Neural cell (in vitro differentiated cells): ENCODE data around the gene SLC24A3. TPM values are rescaled to one million over a fixed set of nuclear protein-coding genes. Genes with fewer than 3 reads are reported as not detected.

ENCODE experiments used
- H2AFZ ChIP-seq: fragments of 200-600, 300-800 bp; sonication (generic), shearing (Covaris generic); 2 replicates; pipeline ENCODE4 v1.6.0; 2014; ENCODE audit warnings: low read depth, mild to moderate bottlenecking, antibody characterized with exemption, low read length, moderate library complexity
- H3F3A ChIP-seq: fragments of 200-600 bp; shearing (Covaris generic); 2 replicates; pipeline ENCODE4 v1.6.1; 2016; ENCODE audit warnings: mild to moderate bottlenecking, moderate library complexity, mixed read lengths, antibody characterized with exemption, low read length; ENCODE audit not compliant: insufficient read depth, poor library complexity, severe bottlenecking
- H3K27ac ChIP-seq: fragments of 200-600, 300-800 bp; sonication (generic), shearing (Covaris generic); 2 replicates; pipeline ENCODE4 v1.5.1; 2014; ENCODE audit warnings: mild to moderate bottlenecking, low read length, moderate library complexity
- H3K27me3 ChIP-seq: fragments of 300-800, 200-600 bp; sonication (generic), shearing (Covaris generic); 2 replicates; pipeline ENCODE4 v1.6.0; 2014; ENCODE audit warnings: mild to moderate bottlenecking, low read depth, low read length, moderate library complexity; ENCODE audit not compliant: insufficient read depth
- H3K36me3 ChIP-seq: fragments of 300-800, 200-600 bp; sonication (generic), shearing (Covaris generic); 2 replicates; pipeline ENCODE4 v1.5.1; 2014; ENCODE audit warnings: mild to moderate bottlenecking, antibody characterized with exemption, low read length, moderate library complexity; ENCODE audit not compliant: insufficient read depth
- H3K4me2 ChIP-seq: fragments of 300-800, 200-600 bp; sonication (generic), shearing (Covaris generic); 2 replicates; pipeline ENCODE4 v1.6.0; 2014; ENCODE audit warnings: mild to moderate bottlenecking, low read length
- H3K4me3 ChIP-seq: fragments of 300-800, 200-600 bp; sonication (generic), shearing (Covaris generic); 2 replicates; pipeline ENCODE4 v1.5.1; 2014; ENCODE audit warnings: mild to moderate bottlenecking, low read length, moderate library complexity
- H3K79me2 ChIP-seq: fragments of 200-600 bp; shearing (Covaris generic); replicated peaks from 2 replicates; pipeline ENCODE4 v1.6.0; 2014; ENCODE audit warnings: mild to moderate bottlenecking, low read length, moderate library complexity; ENCODE audit not compliant: insufficient read depth
- H3K9ac ChIP-seq: fragments of 300-800, 200-600 bp; sonication (generic), shearing (Covaris generic); 2 replicates; pipeline ENCODE4 v1.6.1; 2016; ENCODE audit warnings: mild to moderate bottlenecking, low read length, mixed read lengths
- H3K9me2 ChIP-seq: fragments of 200-600 bp; shearing (Covaris generic); 2 replicates; pipeline ENCODE4 v1.6.1; 2016; ENCODE audit warnings: mild to moderate bottlenecking, low read length, mixed read lengths; ENCODE audit not compliant: insufficient read depth
- H3K9me3 ChIP-seq: fragments of 200-600, 300-800 bp; sonication (generic), shearing (Covaris generic); 2 replicates; pipeline ENCODE4 v1.6.1; 2016; ENCODE audit warnings: mild to moderate bottlenecking, mixed run types, low read length, moderate library complexity, mixed read lengths
- H4K20me1 ChIP-seq: fragments of 200-600 bp; shearing (Covaris generic); 2 replicates; pipeline ENCODE4 v1.6.1; 2016; ENCODE audit warnings: mild to moderate bottlenecking, mixed run types; ENCODE audit not compliant: insufficient read depth
- CTCF ChIP-seq: fragments of 450-650 bp; IDR thresholded peaks from 2 replicates; pipeline ENCODE4 v1.5.1; 2014; ENCODE audit warnings: antibody characterized with exemption, mild to moderate bottlenecking, moderate library complexity; ENCODE audit not compliant: poor library complexity, severe bottlenecking
- EP300 ChIP-seq: fragments of 450-650 bp; conservative IDR thresholded peaks from 2 replicates; pipeline ENCODE4 v1.6.1; 2014; ENCODE audit warnings: antibody characterized with exemption, mild to moderate bottlenecking, moderate library complexity; ENCODE audit not compliant: poor library complexity, severe bottlenecking
- EZH2 ChIP-seq: fragments of 200-600, 300-800 bp; shearing (Covaris generic), sonication (generic); IDR thresholded peaks from 2 replicates; pipeline ENCODE4 v1.6.1; 2014; ENCODE audit warnings: antibody characterized with exemption, low read length, borderline replicate concordance, mild to moderate bottlenecking; ENCODE audit not compliant: insufficient read depth, poor library complexity, severe bottlenecking
- MXI1 ChIP-seq: fragments of 450-650 bp; conservative IDR thresholded peaks from 2 replicates; pipeline ENCODE4 v1.6.1; 2014; ENCODE audit warnings: antibody characterized with exemption, mild to moderate bottlenecking; ENCODE audit not compliant: poor library complexity, severe bottlenecking
- POLR2AphosphoS5 ChIP-seq: IDR thresholded peaks from 2 replicates; pipeline ENCODE4 v1.6.1; 2012
- RAD21 ChIP-seq: fragments of 450-650 bp; conservative IDR thresholded peaks from 2 replicates; pipeline ENCODE4 v1.6.1; 2014; ENCODE audit warnings: antibody characterized with exemption, mild to moderate bottlenecking, moderate library complexity
- SMC3 ChIP-seq: fragments of 450-650 bp; conservative IDR thresholded peaks from 2 replicates; pipeline ENCODE4 v1.6.1; 2014; ENCODE audit warnings: antibody characterized with exemption, mild to moderate bottlenecking, moderate library complexity; ENCODE audit not compliant: poor library complexity
- TAF1 ChIP-seq: IDR thresholded peaks from 2 replicates; pipeline ENCODE4 v1.6.1; 2012; ENCODE audit warnings: low read depth
- polyA plus RNA-seq: library from polyadenylated mRNA; depleted of rRNA; stranded (reverse); fragments of >200 nt; gene quantifications from 2 replicates; pipeline ENCODE4 v1.2.3, GENCODE V29; 2014
- TF ChIP-seq, protein P1 (sequence below): IDR thresholded peaks from 2 replicates; pipeline ENCODE4 v1.6.1; 2012; ENCODE audit warnings: borderline replicate concordance

Gene SLC24A3
- polyA plus RNA-seq, 1 donor from 2014 or later: 6.5 TPM

DNA sequence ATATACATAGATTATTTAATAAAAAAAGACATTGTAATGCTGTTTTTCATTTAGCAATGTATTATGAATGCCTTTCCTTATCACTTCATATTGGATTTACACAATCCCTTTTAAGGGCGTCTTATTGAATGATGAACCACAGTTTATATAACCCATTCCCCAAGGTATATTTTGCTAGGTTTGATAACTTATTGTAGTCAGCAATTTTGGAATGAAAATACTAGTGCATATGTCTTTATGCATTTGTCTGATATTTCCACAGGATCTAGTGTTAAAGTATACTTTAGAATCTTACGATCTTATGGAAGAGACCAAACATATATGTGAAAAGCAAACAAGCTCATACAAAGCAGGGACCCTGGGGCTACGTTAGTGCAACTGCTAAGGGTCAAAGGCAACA is 365.2 kb downstream of the SLC24A3 start:
- Histone ChIP-seq H3K36me3 (no peaks in the 10 kb centered on the region), H3K27me3 (no peaks in the 10 kb centered on the region), H3K9me3 (no peaks in the 10 kb centered on the region), H3K4me2 (no peak overlapping the region), H4K20me1 (no peaks in the 10 kb centered on the region), H3K9ac (no peak overlapping the region), H3F3A (no peaks in the 10 kb centered on the region), H3K4me3 (no peak overlapping the region), H3K79me2 (no peaks in the 10 kb centered on the region), H2AFZ (no peak overlapping the region), H3K27ac (no peak overlapping the region), H3K9me2 (no peaks in the 10 kb centered on the region)
- TF ChIP-seq POLR2AphosphoS5 (no peak), EP300 (no peak), SMC3 (no peak), CTCF (no peak), RAD21 (no peak), EZH2 (no peak), MXI1 (no peak), TAF1 (no peak)
- TF ChIP-seq, protein P1, sequence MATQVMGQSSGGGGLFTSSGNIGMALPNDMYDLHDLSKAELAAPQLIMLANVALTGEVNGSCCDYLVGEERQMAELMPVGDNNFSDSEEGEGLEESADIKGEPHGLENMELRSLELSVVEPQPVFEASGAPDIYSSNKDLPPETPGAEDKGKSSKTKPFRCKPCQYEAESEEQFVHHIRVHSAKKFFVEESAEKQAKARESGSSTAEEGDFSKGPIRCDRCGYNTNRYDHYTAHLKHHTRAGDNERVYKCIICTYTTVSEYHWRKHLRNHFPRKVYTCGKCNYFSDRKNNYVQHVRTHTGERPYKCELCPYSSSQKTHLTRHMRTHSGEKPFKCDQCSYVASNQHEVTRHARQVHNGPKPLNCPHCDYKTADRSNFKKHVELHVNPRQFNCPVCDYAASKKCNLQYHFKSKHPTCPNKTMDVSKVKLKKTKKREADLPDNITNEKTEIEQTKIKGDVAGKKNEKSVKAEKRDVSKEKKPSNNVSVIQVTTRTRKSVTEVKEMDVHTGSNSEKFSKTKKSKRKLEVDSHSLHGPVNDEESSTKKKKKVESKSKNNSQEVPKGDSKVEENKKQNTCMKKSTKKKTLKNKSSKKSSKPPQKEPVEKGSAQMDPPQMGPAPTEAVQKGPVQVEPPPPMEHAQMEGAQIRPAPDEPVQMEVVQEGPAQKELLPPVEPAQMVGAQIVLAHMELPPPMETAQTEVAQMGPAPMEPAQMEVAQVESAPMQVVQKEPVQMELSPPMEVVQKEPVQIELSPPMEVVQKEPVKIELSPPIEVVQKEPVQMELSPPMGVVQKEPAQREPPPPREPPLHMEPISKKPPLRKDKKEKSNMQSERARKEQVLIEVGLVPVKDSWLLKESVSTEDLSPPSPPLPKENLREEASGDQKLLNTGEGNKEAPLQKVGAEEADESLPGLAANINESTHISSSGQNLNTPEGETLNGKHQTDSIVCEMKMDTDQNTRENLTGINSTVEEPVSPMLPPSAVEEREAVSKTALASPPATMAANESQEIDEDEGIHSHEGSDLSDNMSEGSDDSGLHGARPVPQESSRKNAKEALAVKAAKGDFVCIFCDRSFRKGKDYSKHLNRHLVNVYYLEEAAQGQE: no peak

DNA sequence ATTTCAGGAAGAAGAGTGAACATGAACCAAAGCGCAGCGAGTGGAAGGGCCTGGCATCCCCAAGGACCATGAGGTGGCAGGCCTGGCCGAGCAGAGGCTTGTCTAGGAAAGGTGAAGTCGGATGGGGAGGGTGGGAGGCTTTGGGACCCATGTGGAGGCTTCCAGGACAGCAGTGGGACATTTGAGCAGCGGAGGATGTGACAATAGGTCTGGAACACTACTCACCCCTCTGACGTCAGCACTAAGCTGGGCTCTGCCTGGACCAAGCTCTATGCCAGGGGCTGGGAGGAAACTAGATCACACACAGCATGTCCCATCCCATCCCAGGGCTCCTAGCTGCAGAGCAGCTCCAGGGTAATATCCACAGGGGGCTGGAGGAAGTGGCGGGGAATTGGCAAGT is 370.3 kb downstream of the SLC24A3 start:
- H2AFZ ChIP-seq: no peak overlapping the region
- no peaks in the 10 kb centered on the region for H3K36me3 ChIP-seq
- no peaks in the 10 kb centered on the region for H3K27me3 ChIP-seq
- H3F3A ChIP-seq: no peaks in the 10 kb centered on the region
- H3K4me2 ChIP-seq: no peak overlapping the region
- no peak overlapping the region for H3K27ac ChIP-seq
- no peaks in the 10 kb centered on the region for H3K9me3 ChIP-seq
- H3K9ac ChIP-seq: no peak overlapping the region
- TF ChIP-seq EZH2 (no peak), TAF1 (no peak), CTCF (no peak), MXI1 (no peak), EP300 (no peak), POLR2AphosphoS5 (no peak), RAD21 (no peak), SMC3 (no peak)
- TF ChIP-seq, protein P1: no peak
- no peaks in the 10 kb centered on the region for H4K20me1 ChIP-seq
- H3K9me2 ChIP-seq: no peaks in the 10 kb centered on the region
- H3K79me2 ChIP-seq: no peaks in the 10 kb centered on the region
- H3K4me3 ChIP-seq: no peak overlapping the region
